Fibroblast of skin of right quadriceps (primary cell): ENCODE data around the gene CAV2.

Source experiments
- DNase-seq: peaks from one replicate; pipeline ENCODE4 v3.0.0-alpha.2; 2013

The CAV2 gene

GRCh38 chr7:116525298-116525912 is 25.9 kb downstream of the CAV2 start:
- DNase-seq, result peak; percentile 20

GRCh38 chr7:116525913-116526861 is 26.6 kb downstream of the CAV2 start:
- peak; percentile 86 for DNase-seq

DNA sequence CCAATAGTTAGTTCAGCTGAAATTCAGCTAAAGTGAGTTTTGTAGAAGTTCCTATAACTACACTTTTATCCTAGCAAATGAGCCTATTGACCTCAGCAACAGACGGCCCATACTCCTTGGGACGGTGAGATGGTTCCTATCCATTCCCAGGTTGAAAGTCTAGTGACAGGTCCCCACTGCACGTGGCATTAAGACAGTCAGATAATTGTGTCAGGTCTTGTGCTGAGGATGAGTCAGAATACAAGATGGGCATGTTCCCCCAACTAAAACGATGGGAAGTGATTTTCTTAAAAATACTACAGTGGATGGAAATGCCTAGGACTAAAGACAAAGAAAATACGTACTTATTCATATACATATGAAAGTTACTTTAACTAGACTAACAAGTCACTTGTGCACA is 27.4 kb downstream of the CAV2 start:
- DNase-seq, result peak; percentile 23

GRCh38 chr7:116527521-116527920 is 28.0 kb downstream of the CAV2 start:
- DNase-seq, result peak; percentile 70

DNA sequence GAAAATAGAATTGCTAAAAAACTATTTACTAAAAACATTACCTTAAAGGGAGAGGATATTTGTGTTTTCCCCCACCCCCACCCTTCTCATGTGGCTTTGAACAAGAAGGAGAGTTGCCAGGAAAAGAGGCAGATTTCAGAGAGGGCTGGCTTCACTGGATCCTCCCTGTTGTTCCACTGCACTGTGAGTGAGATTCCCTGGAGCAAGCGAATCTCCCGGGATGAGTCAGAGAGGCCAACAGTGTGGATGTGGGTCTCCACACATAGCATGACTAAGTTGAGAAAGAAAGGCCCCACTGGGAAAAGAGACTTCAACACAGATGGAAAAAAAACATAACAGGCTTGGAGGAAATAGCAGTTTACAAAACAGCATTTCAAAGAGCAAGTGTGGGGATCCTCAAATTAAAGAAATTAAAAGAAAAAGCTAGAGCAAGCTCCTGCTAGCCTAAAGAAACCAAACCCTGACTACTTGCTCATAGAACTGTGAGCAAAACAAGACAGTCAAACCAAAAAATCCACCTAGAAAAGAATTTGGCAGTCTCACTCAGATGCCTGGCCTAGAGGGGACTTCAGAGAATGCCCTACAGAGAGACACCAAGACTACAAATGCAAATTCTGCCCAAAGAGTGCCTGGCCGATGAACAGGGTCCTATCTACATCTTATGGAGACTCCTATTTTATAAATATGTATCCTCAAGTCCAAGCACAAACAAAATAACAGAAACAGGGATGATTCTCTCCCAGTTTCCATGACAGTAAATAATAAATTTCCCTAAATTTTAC is 28.7 kb downstream of the CAV2 start:
- DNase-seq, result peak; percentile 97

DNA sequence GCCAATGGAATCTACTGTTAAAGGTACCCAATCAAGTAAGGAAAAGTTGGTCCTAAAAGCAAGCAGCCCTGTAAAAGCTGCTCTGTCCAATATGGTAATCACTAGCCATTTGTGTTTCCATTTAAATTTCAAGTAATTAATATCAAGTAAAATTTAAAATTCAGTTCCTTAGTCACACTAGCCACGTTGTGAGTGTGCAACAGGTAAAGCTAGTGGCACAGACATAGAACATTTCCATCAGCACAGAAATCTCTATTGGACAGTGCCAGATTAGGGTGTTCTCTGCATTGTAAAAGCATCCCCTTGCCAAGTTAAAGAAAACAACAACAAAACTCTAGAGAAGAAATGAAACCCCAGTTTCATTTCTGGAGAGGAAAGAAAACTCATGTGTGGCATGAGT is 29.7 kb downstream of the CAV2 start:
- DNase-seq, result no peak

GRCh38 chr7:116530107-116530820 is 30.7 kb downstream of the CAV2 start:
- no peak for DNase-seq

DNA sequence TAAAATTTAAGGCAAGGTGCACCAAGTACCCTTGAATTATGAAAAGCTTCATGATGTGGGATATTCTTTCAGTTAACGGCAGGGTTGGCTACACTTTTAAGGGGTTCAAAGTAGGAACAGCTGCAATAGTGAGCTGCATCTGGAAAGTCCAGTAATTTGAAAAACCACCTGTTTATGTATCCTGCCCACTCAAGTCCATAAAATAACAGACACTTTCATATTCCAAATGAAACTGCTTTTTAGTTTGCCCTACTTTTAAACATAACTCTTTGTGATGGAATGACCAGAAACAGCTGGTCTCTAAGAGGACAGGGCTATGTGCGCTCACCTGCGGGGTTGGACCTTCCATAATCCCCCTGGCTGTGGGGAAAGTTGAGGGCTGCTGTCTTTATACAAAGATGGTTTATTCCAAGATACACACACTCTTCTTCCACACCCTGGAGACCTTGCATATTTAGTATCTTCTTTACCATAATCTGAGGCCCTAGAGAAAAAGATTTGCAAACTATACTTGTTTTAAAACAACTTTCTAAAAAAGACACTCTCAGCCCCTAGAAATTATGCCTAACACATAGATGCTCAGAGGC is 32.7 kb downstream of the CAV2 start:
- no peak for DNase-seq

GRCh38 chr7:116534790-116535189 is 35.3 kb downstream of the CAV2 start:
- no peak for DNase-seq

DNA sequence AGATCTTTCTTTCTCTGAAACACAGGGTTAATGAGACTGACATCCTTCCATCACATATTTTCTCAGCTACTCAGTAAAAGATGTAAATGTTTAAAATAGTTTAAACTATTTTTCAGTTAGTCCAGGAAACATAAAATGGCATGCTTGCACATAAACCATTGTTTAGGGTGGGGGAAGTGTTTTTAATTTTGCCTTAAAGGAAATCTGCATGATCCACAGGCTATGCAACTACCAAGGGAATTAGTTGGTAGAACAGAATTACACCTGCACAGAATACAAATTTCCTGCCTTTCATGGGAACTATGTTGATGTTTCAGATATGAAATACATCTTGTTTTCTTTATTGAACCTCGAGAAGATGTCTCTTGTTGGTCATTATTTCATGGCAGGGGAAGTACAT is 35.9 kb downstream of the CAV2 start:
- DNase-seq, result no peak

DNA sequence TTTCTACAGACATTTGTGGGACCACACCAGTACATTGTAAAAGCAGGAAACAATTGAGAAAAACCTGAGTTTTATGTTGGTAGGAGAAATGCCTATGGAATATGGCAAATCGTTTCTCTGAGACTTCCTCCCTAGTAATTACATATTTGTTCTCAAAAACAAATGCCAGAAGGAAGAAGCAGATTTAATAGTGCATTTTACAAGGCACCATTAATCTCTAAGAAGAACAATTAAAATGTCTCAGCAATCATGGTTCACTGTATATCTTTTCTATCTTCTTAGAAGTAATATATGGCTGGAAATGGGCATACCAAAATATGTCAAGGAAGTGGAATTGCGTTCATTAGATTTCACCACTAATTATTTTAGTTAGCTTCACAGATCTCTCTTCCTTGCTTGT is 38.6 kb downstream of the CAV2 start:
- no peak for DNase-seq

- no peak for DNase-seq
Observed at GRCh38 chr7:116539879-116540278, 40.3 kb downstream of the CAV2 start.

GRCh38 chr7:116540743-116541142 is 41.2 kb downstream of the CAV2 start:
- no peak for DNase-seq

GRCh38 chr7:116541951-116542350 is 42.4 kb downstream of the CAV2 start:
- DNase-seq, result no peak

DNA sequence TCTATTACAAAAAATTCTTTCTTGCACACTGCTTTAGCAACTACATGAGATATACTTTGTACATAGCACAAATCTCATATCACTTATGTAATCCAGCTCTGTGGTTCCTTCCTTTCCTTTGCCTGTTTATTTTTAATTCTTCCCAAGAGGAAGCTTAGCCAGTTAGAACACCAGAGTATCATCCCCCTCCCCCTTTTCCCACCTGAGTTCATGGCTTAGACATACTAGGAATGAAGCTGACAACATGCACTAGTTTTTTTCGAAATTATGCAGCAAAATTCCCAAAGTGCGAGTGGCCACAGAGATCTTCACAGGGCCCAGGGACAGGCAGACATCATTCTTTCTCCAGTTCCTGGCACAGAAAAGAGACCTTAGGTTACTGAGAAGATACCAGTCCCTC is 43.1 kb downstream of the CAV2 start:
- peak; percentile 80 for DNase-seq

GRCh38 chr7:116543664-116544063 is 44.1 kb downstream of the CAV2 start:
- peak; percentile 52 for DNase-seq

GRCh38 chr7:116544487-116544886 is 44.9 kb downstream of the CAV2 start:
- DNase-seq, result no peak

- no peak for DNase-seq
Observed at GRCh38 chr7:116545411-116545993, 46.0 kb downstream of the CAV2 start.

GRCh38 chr7:116546054-116546453 is 46.5 kb downstream of the CAV2 start:
- peak; percentile 46 for DNase-seq

DNA sequence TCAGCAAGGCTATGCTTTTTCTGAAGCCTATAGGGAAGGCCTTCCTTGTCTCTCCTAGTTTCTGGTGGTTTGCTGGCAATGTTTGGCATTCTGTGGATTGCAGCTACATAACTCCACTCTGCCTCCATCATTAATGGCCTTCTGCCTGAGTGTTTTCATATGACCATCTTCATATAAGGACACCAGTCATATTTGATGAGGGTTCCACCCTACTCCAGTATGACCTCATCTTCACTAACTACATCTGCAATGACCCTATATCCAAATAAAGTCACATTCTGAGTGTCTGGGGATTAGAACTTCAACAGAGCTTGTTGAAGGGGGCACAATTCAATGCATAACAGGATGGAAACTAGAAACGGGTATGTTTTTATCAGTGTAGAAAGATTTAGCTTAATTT is 47.4 kb downstream of the CAV2 start:
- peak; percentile 49 for DNase-seq

- DNase-seq, result peak; percentile 89
Observed at GRCh38 chr7:116547347-116547746, 47.8 kb downstream of the CAV2 start.

GRCh38 chr7:116548506-116548905 is 49.0 kb downstream of the CAV2 start:
- no peak for DNase-seq
